A549 treated with DMSO at 1 μM for 4 hours (cell line): ENCODE results near the gene SETD7. TPM values are rescaled to one million over a fixed set of nuclear protein-coding genes. Genes with fewer than 3 reads are reported as not detected.

Experiments used
- total RNA-seq: library from RNA; stranded (reverse); fragments of 200-300 nt; extraction: Qiagen RNA extraction; gene quantifications from 5 replicates; pipeline ENCODE4 v1.2.3, GENCODE V29; 2022; ENCODE audit warnings: low read depth

The SETD7 gene
- total RNA-seq, result 40.0 to 50.8 TPM (median 46.0 TPM) in 5 replicates

GRCh38 chr4:139556071-139556723, at the start of gene SETD7:
Gene SETD7, minus strand, starts transcription at chr4:139556219. Its CDS starts 82 bp downstream, at chr4:139556137.

DNA sequence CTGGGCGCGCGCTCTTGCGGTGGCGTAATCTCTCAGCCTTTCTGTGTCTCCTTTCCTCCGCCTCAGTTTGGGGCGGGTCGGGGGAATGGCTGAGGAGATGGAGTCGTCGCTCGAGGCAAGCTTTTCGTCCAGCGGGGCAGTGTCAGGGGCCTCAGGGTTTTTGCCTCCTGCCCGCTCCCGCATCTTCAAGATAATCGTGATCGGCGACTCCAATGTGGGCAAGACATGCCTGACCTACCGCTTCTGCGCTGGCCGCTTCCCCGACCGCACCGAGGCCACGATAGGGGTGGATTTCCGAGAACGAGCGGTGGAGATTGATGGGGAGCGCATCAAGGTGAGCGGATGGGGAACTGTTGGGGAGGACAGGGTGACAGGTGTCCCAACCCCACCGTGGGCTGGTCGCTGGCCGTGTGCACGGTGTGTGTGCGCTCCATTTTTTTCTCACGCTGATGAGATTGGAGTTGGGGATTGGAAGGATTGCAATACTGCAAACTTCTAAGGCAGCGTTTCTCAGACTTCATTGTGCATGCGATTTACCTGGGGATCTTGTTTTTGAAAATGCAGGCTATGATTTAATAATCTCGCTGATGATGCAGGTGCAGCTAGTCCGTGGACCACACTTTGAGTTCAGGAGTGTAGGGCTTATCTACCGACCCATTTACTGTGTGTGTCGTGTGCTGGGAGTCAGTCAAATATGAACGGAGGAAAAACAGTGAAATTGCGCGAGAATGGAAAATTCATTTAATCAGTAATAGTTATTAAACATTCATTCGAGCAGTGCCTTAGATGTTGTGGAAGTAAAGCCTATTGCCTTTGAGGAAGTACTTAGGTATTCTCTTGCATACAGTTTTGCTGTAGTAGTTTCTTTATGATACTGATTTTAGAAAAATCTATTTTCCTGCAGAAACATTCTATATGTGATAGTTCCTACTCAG, 101.6 kb downstream of the SETD7 start, which contains the start of gene RAB33B:
RAB33B (plus strand) TSS at position 11 of the 935 bp plus-strand sequence; CDS start at position 86, 75 bp downstream.

Other genes starting within 250 kb of the SETD7 start
- gene RAB33B, start 102.1 kb downstream of the SETD7 start, total RNA-seq, result 2.2 to 3.2 TPM (median 2.6 TPM) in 5 replicates
- 48.3 to 52.8 TPM (median 49.2 TPM) in 5 replicates for gene MGST2, start 109.6 kb upstream of the SETD7 start, total RNA-seq